ENCODE results near the gene FURIN. TPM values are rescaled to one million over a fixed set of nuclear protein-coding genes. Genes with fewer than 3 reads are reported as not detected.

Gene FURIN
- total RNA-seq, 3 donors from 2014 or later: 34.5 to 48.5 (median 36.4) TPM

DNA sequence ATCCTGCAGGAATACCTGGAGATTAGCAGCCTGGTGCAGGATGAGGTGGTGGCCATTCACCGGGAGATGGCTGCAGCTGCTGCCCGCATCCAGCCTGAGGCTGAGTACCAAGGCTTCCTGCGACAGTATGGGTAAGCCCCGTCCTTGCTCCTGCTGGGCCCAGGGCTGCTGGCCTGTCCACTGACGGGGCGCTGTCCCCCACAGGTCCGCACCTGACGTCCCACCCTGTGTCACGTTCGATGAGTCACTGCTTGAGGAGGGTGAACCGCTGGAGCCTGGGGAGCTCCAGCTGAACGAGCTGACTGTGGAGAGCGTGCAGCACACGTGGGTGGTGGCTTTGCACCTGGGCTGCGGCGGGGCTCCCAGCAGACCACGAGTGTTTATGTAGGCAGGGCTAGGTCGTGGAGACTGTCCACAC lies 20.9 kb downstream of the FURIN start:
- no peak for TF ChIP-seq POLR2A (IDR thresholded peaks at IDR 0.05)
- no peak for TF ChIP-seq POLR2AphosphoS5 (IDR thresholded peaks at IDR 0.05)
- TF ChIP-seq, protein P1, sequence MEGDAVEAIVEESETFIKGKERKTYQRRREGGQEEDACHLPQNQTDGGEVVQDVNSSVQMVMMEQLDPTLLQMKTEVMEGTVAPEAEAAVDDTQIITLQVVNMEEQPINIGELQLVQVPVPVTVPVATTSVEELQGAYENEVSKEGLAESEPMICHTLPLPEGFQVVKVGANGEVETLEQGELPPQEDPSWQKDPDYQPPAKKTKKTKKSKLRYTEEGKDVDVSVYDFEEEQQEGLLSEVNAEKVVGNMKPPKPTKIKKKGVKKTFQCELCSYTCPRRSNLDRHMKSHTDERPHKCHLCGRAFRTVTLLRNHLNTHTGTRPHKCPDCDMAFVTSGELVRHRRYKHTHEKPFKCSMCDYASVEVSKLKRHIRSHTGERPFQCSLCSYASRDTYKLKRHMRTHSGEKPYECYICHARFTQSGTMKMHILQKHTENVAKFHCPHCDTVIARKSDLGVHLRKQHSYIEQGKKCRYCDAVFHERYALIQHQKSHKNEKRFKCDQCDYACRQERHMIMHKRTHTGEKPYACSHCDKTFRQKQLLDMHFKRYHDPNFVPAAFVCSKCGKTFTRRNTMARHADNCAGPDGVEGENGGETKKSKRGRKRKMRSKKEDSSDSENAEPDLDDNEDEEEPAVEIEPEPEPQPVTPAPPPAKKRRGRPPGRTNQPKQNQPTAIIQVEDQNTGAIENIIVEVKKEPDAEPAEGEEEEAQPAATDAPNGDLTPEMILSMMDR (IDR thresholded peaks at IDR 0.05): no peak
- no peak for DNase-seq (ENCODE audit: low spot score in 2 of 2)
- H3K4me1 ChIP-seq: peaks cover 6 to 11% of the 10 kb centered on the region in 2 donors
- no peak overlapping the region for H3K27ac ChIP-seq
- intact Hi-C loops (cut with DNase I; ENCODE audit: low total_unique reads): loop anchor here (2.0 to 5.0 kb wide), 2 partner anchors 242 to 463 kb away; no protein-coding TSS in a partner anchor
- no peaks in the 10 kb centered on the region for H3K9me3 ChIP-seq
- no peaks in the 10 kb centered on the region for H3K36me3 ChIP-seq
- H3K27me3 ChIP-seq: no peaks in the 10 kb centered on the region
- H3K4me3 ChIP-seq: no peak overlapping the region

DNA sequence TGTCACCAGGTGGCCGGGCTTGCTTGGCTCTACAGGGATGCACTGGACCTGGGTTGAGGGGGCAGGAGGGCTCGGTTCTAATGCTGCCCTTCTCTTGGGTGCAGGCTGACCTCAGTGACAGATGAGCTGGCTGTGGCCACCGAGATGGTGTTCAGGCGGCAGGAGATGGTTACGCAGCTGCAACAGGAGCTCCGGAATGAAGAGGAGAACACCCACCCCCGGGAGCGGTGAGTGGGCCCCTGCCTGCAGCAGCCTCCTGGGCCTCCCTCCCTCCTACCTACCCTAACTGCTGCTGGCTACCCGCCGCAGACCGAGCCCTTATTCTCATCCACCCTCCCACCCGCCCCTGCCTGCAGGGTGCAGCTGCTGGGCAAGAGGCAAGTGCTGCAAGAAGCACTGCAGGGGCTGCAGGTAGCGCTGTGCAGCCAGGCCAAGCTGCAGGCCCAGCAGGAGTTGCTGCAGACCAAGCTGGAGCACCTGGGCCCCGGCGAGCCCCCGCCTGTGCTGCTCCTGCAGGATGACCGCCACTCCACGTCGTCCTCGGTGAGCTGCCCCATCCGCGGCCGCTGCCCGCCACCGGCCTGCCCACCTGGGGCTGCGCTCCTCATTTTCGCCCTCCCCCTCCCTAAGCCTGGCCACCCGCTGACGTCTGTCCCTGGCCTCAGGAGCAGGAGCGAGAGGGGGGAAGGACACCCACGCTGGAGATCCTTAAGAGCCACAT lies 21.5 kb downstream of the FURIN start:
- no peaks in the 10 kb centered on the region for H3K27me3 ChIP-seq
- intact Hi-C loops (cut with DNase I; ENCODE audit: low total_unique reads): loop anchor here (2.0 to 5.0 kb wide), 2 partner anchors 243 to 463 kb away; no protein-coding TSS in a partner anchor
- H3K27ac ChIP-seq: no peak overlapping the region
- H3K36me3 ChIP-seq: no peaks in the 10 kb centered on the region
- no peaks in the 10 kb centered on the region for H3K9me3 ChIP-seq
- TF ChIP-seq, protein P1 (IDR thresholded peaks at IDR 0.05): no peak
- TF ChIP-seq POLR2AphosphoS5 (IDR thresholded peaks at IDR 0.05): no peak
- no peak for TF ChIP-seq POLR2A (IDR thresholded peaks at IDR 0.05)
- no peak for DNase-seq (ENCODE audit: low spot score in 2 of 2)
- no peak overlapping the region for H3K4me3 ChIP-seq
- H3K4me1 ChIP-seq: peaks cover 4 to 6% of the 10 kb centered on the region in 2 donors

DNA sequence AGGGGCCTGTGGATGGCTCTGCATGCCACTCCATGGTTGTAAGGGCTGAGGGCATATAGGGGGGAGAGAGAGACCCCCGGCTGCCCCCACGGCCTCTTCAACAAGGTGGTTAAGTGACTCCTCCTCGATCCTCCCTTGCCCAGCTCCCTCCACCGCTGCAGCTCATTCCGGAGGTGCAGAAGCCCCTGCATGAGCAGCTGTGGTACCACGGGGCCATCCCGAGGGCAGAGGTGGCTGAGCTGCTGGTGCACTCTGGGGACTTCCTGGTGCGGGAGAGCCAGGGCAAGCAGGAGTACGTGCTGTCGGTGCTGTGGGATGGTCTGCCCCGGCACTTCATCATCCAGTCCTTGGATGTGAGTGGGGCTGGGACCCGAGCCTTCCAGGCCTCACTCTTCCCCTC lies 22.5 kb downstream of the FURIN start:
- TF ChIP-seq POLR2A (IDR thresholded peaks at IDR 0.05) (no peak), POLR2AphosphoS5 (IDR thresholded peaks at IDR 0.05) (no peak)
- TF ChIP-seq, protein P1 (IDR thresholded peaks at IDR 0.05): no peak
- H3K4me3 ChIP-seq: no peak overlapping the region
- no peaks in the 10 kb centered on the region for H3K36me3 ChIP-seq
- DNase-seq (ENCODE audit: low spot score in 2 of 2): no peak
- intact Hi-C loops (cut with DNase I; ENCODE audit: low total_unique reads): no loop called here
- H3K27ac ChIP-seq: no peak overlapping the region
- H3K9me3 ChIP-seq: no peaks in the 10 kb centered on the region
- no peaks in the 10 kb centered on the region for H3K4me1 ChIP-seq
- no peaks in the 10 kb centered on the region for H3K27me3 ChIP-seq

GRCh38 chr15:90891346-90891949 lies 23.1 kb downstream of the FURIN start:
- no peak overlapping the region for H3K4me3 ChIP-seq
- H3K27me3 ChIP-seq: no peaks in the 10 kb centered on the region
- H3K27ac ChIP-seq: no peak overlapping the region
- intact Hi-C loops (cut with DNase I; ENCODE audit: low total_unique reads): no loop called here
- H3K9me3 ChIP-seq: no peaks in the 10 kb centered on the region
- no peaks in the 10 kb centered on the region for H3K36me3 ChIP-seq
- TF ChIP-seq, protein P1 (IDR thresholded peaks at IDR 0.05): no peak
- TF ChIP-seq POLR2A (IDR thresholded peaks at IDR 0.05) (no peak), POLR2AphosphoS5 (IDR thresholded peaks at IDR 0.05) (no peak)
- H3K4me1 ChIP-seq: no peaks in the 10 kb centered on the region
- no peak for DNase-seq (ENCODE audit: low spot score in 2 of 2)

GRCh38 chr15:90892023-90892422 lies 23.6 kb downstream of the FURIN start:
- no peaks in the 10 kb centered on the region for H3K36me3 ChIP-seq
- no peak overlapping the region for H3K27ac ChIP-seq
- TF ChIP-seq POLR2A (IDR thresholded peaks at IDR 0.05) (no peak), POLR2AphosphoS5 (IDR thresholded peaks at IDR 0.05) (no peak)
- TF ChIP-seq, protein P1 (IDR thresholded peaks at IDR 0.05): no peak
- H3K27me3 ChIP-seq: no peaks in the 10 kb centered on the region
- no peaks in the 10 kb centered on the region for H3K4me1 ChIP-seq
- H3K9me3 ChIP-seq: no peaks in the 10 kb centered on the region
- DNase-seq (ENCODE audit: low spot score in 2 of 2): no peak
- H3K4me3 ChIP-seq: no peak overlapping the region
- intact Hi-C loops (cut with DNase I; ENCODE audit: low total_unique reads): no loop called here

All from breast epithelium (tissue), 4 donors.